AG09319 (cell line): Measurements from ENCODE around the gene KCTD14.
"Not testable (repeated sequence)": the region's sequence is repeated elsewhere in the genome, so short reads cannot be mapped to it uniquely, and the experiment has no call there.

ENCODE experiments used
- DNase-seq: peaks from one replicate; pipeline ENCODE4 v3.0.0-alpha.2; 2010; ENCODE audit warnings: low read depth; ENCODE audit errors: extremely low read depth
- CTCF ChIP-seq: IDR thresholded peaks from 2 replicates; pipeline ENCODE4 v1.5.1; 2011; ENCODE audit warnings: low read depth, mild to moderate bottlenecking, inconsistent platforms, low read length, moderate library complexity

KCTD14 gene

GRCh38 chr11:78031629-78032028 is 8.6 kb upstream of the KCTD14 start:
- no peak for TF ChIP-seq CTCF
- DNase-seq = no peak

- DNase-seq = no peak
- TF ChIP-seq CTCF = no peak
These were observed 7.6 kb upstream of the KCTD14 start for GRCh38 chr11:78030429-78031325.

- DNase-seq = not testable (repeated sequence)
These were observed 5.3 kb upstream of the KCTD14 start for GRCh38 chr11:78028423-78028822.

- DNase-seq = no peak
- TF ChIP-seq CTCF = no peak
These were observed 4.7 kb upstream of the KCTD14 start for GRCh38 chr11:78027759-78028158.

GRCh38 chr11:78025378-78025777 is 2.3 kb upstream of the KCTD14 start:
- no peak for DNase-seq
- no peak for TF ChIP-seq CTCF

- TF ChIP-seq CTCF = no peak
- no peak for DNase-seq
These were observed 350 bp upstream of the KCTD14 start for GRCh38 chr11:78023426-78023825.

- no peak for TF ChIP-seq CTCF
- DNase-seq = no peak
These were observed 1.5 kb downstream of the KCTD14 start for GRCh38 chr11:78021611-78022010.

DNA sequence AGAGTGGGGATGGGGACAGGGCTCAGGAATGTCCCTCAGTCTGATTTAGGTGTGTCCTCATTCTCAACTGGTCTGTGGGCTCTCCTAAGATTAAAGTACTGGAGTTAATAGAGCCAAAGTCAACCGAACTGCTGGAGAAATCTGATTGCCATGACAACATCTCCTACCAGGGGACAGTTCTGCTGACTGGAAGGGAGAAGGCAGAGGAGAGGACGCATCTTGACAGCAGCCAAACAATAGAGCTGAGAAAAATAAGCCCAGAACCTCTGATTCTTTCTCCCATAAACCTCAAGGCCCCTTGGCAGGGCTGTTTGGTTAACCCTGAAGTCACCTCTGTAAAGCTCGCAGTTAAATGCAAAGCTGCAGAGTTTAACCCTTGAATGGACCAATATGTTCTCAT is 2.8 kb downstream of the KCTD14 start:
- DNase-seq = no peak
- TF ChIP-seq CTCF = no peak
